ENCODE measurements around the gene HYDIN. TPM values are rescaled to one million over a fixed set of nuclear protein-coding genes. Genes with fewer than 3 reads are reported as not detected.

HYDIN gene
- 75.1 TPM for total RNA-seq

GRCh38 chr16:71230122-71230845, at the start of gene HYDIN:
TSS of gene HYDIN (minus strand) at chr16:71230722. CDS start at chr16:71186895, 43,827 bp downstream.

GRCh38 chr16:70800781-70801480, 429.6 kb downstream of the HYDIN start, which contains the start of gene VAC14:
TSS of gene VAC14 (minus strand) at chr16:70801158. CDS start at chr16:70800900, 258 bp downstream.

Small RNA genes lying within 50 kb of the gene (small RNA-seq; reads per million reads assigned to genes)
- gene RNU6ATAC25P (ENCODE audit: low replicate concordance): not detected

Other genes starting within 250 kb of the HYDIN start
- gene CMTR2, start 58.7 kb upstream of the HYDIN start, total RNA-seq: 38.8 TPM
- 17.8 TPM for gene CALB2, start 128.0 kb upstream of the HYDIN start, total RNA-seq
- not detected for gene TLE7, start 211.3 kb upstream of the HYDIN start, total RNA-seq
- gene ZNF23, start 231.5 kb upstream of the HYDIN start, total RNA-seq: 30.7 TPM

Measured in parietal lobe (tissue), 2 donors.